Hematopoietic multipotent progenitor cell treated with erythropoietin and hydrocortisone succinate and interleukin-3 and kit ligand, for 6 days (in vitro differentiated cells): ENCODE results near the gene NDUFA11.
"Not testable (repeated sequence)": the region's sequence is repeated elsewhere in the genome, so short reads cannot be mapped to it uniquely, and the experiment has no call there.

Source experiments
- DNase-seq: peaks from one replicate; pipeline ENCODE4 v3.0.0-alpha.2; 2015

Gene NDUFA11

GRCh38 chr19:5884065-5884811, 19.4 kb downstream of the NDUFA11 start:
- DNase-seq: not testable (repeated sequence)

- DNase-seq: not testable (repeated sequence)
These were observed 20.3 kb downstream of the NDUFA11 start for GRCh38 chr19:5883157-5883873.

GRCh38 chr19:5882421-5882968, 21.1 kb downstream of the NDUFA11 start:
- no peak for DNase-seq

- no peak for DNase-seq
These were observed 21.9 kb downstream of the NDUFA11 start for GRCh38 chr19:5881543-5882299.

GRCh38 chr19:5880604-5881078, 22.9 kb downstream of the NDUFA11 start:
- DNase-seq: no peak

- no peak for DNase-seq
These were observed 23.4 kb downstream of the NDUFA11 start for GRCh38 chr19:5880196-5880595.

GRCh38 chr19:5877882-5878281, 25.7 kb downstream of the NDUFA11 start:
- DNase-seq: no peak

GRCh38 chr19:5877427-5877826, 26.2 kb downstream of the NDUFA11 start:
- no peak for DNase-seq

GRCh38 chr19:5874496-5874895, 29.1 kb downstream of the NDUFA11 start:
- DNase-seq: not testable (repeated sequence)

GRCh38 chr19:5873617-5874199, 29.9 kb downstream of the NDUFA11 start:
- no peak for DNase-seq

GRCh38 chr19:5870986-5871394, 32.6 kb downstream of the NDUFA11 start:
- no peak for DNase-seq

- DNase-seq: no peak
These were observed 36.1 kb downstream of the NDUFA11 start for GRCh38 chr19:5867201-5868136.

- DNase-seq: no peak
These were observed 37.8 kb downstream of the NDUFA11 start for GRCh38 chr19:5865772-5866171.

GRCh38 chr19:5864725-5865486, 38.7 kb downstream of the NDUFA11 start:
- DNase-seq: no peak

- no peak for DNase-seq
These were observed 39.4 kb downstream of the NDUFA11 start for GRCh38 chr19:5864013-5864720.

GRCh38 chr19:5863030-5863665, 40.4 kb downstream of the NDUFA11 start:
- no peak for DNase-seq

- DNase-seq: no peak
These were observed 46.1 kb downstream of the NDUFA11 start for GRCh38 chr19:5857203-5858081.

- DNase-seq: not testable (repeated sequence)
These were observed 48.4 kb downstream of the NDUFA11 start for GRCh38 chr19:5855151-5855550.
